Measurements from ENCODE around the gene RPL5.

The RPL5 gene

DNA sequence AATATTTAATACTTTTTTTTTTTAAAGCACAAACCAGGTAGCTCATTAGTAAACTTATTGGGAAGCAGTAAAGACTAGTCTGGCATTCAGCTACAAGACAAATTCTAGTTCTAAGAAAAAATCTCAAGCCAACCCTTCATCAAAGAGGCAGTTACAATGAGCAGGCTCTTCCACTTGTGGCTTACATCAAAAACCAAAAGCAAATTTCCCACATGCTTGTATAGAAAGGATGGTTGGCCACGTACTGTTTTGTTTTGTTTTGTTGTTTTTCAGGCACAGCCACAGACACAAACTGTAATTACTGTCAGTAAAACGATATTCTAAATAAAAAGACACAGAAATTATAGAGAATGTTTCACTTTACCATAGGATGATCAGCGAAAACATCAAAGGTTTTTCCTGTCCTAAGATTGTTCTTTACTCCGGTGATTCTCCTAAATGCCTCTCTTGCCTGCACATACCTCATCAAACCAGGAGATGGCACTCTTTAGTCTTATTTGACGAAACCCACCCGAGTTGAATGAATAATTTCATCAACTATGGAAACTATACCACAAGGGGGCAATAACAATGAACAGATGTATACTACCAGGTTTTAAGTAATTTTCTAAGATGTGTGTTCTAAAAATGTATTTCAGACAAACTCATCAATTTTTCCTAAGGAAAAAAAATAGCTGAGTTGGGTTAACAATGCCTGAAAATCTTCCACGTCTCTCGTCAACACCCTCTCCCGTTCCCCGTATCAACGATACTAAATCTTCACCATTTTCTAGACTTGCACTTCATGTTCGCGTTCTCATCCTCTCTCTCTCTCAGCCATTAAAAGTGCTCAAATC, 26.9 kb downstream of the RPL5 start:
- DNase-seq, result peak; percentile 66

DNA sequence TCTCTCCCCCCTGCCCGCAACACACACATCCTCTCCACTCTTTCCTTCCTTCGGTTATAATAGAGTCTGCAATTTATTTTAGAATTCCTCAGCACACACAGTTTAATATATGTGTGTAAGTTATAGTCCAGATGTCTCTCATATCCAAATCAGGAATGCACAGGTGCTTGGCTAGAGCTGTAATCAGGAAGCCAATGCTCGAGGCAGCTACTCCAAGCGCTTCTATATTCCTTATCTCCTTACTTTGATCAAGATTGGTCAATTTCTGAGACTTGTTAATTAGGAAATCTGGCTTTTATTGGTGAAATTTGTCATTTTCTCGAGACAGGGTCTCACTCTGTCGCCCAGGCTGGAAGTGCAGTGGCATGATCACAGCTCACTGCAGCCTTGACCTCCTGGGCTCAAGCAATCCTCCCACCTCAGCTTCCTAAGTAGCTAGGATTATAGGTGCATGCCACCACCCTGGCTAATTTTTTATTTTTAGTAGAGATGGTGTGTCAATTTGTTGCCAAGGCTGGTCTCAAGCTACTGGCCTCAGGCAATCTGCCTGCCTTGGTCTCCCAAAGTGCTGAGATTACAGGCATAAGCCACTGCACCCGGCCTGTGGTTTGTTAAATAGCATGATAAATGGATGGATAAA, 27.7 kb downstream of the RPL5 start:
- no peak for DNase-seq

DNA sequence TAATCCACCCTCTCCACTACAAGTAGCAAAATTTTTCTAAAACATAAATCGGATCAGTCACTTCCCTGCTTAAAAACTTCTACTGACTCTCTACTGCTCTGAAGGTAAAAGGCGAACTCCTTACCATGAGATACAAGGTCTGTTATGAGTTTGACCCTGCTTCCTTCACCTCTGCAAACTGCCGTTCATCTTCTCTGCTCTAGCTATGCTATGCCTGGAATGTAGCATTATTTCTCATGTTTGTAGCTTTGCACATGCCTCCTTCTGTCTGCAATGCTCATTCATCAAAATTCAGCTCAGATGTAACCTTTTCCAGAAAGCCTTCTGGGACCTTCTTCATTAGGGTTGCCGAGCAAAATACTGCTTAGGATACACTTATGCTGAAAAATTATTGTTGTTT, 30.8 kb downstream of the RPL5 start:
- no peak for DNase-seq

DNA sequence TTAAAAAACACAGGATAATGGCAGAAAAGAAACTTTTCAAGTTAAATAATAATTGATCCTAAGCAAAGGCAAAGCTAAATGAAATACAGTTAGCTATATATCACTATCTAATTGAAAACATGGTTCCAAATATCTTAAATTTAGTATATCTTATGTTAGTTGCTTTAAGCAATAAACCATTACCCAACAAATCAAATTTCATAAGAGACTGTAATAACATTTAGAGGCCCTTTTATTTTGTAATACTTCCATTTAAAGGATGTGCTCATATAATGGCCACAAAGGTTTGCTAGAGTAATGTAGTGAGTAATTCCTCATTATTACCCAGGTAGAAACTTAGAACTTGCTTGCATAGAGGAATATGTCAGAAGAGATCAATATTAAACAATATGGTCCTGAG, 32.3 kb downstream of the RPL5 start:
- DNase-seq, result no peak

GRCh38 chr1:92870591-92870990, 38.8 kb downstream of the RPL5 start:
- DNase-seq, result no peak

DNA sequence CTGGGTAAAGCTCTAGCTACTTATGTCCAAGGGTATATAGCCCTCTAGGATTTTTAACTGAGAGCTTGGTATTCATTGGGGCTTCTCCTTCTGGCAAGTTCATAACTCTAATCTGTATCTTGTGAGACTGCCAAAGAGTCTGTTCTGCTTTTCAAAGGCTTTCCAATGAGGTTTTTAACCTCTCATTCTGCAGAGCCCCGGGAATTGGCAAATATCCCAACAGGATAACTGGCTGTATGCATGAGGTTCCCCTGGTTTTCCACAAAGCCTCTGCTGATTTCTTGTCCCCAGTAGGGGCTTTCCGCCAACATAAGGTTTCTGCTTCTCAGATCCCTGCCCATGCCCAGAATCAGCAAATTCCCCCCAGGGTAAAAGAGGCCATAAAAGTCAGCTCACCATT, 40.9 kb downstream of the RPL5 start:
- no peak for DNase-seq

GRCh38 chr1:92874987-92875386, 43.1 kb downstream of the RPL5 start:
- no peak for DNase-seq

DNA sequence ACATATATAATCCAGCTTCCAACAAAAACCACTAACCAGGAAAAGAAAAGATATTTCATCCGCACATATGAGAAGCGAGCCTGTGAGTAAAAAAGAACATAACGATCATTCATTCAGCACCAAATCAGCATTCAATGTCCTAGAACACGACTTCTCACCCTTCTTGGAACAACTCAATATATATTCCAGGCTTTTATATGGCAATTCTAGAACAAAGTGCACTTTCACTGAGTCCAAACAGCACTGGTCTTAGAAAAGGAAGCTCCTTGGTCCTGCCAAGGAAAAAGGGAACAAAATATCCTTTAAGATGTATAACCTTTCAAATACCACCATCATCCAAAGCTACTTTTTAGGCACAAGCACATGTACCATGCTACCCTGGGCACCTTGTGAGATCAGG, 44.5 kb downstream of the RPL5 start:
- DNase-seq, result no peak

DNA sequence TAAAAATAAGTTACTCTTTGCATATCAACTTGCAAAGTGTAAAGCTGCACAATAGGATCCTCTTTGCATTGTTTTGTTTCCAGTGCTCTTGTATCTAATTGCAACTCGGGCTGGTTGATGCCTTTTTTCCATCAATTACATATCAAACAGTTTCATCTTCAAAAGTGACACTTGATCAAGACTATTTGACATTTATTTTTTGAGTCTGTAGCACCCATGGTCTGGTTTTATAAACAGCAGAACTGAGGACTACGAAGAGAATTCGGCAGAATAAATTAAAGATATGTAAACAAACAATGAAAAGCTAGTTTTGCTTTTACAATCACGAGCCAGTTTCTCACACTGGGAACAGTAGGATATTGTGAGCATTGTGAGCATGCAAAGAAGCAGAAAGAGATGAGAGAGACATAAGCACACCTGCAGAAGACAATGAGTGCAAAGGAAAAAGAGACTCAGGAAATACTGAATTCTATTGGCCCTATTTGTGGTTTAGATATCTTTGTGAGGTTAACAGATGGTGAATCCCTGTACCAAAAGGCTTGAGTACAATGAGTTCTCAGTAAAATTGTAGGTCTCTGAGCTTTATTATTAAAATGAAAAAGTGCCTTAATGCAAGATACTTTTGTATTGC, 45.4 kb downstream of the RPL5 start:
- no peak for DNase-seq

- no peak for DNase-seq
Measured at GRCh38 chr1:92877792-92878191, 46.0 kb downstream of the RPL5 start.

DNA sequence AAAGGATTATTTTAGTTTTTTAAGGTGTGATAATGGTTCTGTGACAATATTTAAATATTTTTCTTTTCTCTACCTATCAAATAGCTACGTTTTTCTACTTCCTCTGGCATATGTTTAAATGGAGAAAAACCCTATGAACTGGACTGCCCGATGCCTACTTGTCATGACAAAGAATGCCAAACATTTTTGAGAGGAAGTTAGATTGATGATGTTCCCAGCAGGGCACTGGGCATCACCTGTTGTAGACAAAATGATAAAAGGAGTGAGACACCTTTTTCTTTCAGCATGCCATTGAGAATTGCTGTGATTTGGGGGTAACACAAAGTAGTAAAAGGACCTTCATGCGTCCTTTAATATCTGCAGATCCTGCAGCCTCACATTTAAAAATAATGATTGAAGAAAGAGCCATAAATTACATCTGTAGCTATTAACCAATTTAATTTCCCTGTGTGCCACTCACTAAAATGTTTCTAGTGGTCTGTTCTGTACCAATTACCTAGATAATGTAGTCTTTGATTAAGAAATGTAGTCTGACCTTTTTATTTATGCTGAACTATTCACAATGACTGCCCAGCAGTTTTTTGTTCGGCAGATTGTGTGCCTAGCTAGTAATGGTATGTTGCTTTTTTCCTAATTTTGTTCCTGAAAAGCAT, 47.6 kb downstream of the RPL5 start:
- no peak for DNase-seq

GRCh38 chr1:92881391-92881790, 49.6 kb downstream of the RPL5 start:
- DNase-seq, result no peak

- no peak for DNase-seq
Measured at GRCh38 chr1:92882819-92883218, 51.0 kb downstream of the RPL5 start.

DNA sequence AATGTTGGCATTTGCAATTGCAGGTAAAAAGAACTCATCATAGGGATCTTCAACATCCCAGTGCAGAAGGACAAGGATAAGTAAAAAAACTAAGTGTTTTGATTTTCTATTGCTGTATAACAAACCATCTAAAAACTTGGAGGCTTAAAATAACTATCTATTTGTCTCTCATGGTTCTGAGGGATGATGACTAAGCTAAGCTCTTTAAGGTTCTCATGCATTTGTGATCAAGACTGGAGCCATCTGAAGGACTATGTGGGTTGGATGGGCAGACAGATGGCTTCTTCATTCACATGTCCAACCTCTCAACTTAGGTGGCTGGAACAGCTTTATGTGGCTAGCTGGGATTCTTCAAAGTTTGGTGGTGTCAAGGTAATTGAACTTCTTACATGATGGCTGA, 51.5 kb downstream of the RPL5 start:
- DNase-seq, result no peak

DNA sequence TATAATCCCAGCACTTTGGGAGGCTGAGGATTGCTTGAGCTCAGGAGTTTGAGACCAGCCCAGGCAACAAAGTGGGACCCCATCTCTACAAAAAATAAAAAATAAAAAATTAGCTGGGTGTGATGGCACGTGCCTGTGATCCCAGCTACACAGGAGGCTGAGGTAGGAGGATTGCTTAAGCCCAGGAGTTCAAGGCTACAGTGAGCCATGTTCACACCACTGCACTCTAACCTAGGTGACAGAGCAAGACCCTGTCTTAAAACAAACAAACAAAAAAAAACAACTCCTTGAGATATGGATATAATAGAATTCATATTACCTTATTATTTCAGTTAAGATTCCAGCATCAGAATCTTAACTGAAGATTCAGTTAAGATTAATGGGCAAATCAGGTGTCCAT, 52.4 kb downstream of the RPL5 start:
- no peak for DNase-seq

- DNase-seq, result peak; percentile 70
Measured at GRCh38 chr1:92886886-92887419, 55.1 kb downstream of the RPL5 start.

DNA sequence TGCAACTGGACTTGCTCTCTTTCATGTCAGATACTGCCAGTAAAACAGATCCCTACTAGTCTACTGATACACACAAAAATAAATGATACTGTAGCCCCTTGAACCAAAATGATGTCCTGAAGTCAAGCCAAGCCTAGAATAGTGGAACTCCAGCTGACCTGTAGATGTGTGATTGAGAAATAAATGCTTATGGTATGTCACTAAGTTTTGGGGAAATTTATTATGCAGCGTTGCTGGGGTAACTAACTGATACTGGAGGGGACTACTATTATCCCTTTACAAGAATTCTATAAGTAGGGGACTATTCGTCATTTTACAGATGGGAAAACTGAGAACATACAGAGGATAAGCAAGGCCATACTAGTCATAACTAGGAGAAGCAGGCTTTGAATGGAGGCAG, 55.6 kb downstream of the RPL5 start:
- DNase-seq, result no peak

Data from NCI-H510A (cell line).